Measurements from ENCODE around the gene AMACR. TPM values are rescaled to one million over a fixed set of nuclear protein-coding genes. Genes with fewer than 3 reads are reported as not detected.

Gene AMACR
- total and polyA plus RNA-seq, 9 of the 15 experiments (the other 6 are each of a cell fraction or from before 2014, with no cell fraction given) = 0.72 to 4.6 (median 4.0) TPM

DNA sequence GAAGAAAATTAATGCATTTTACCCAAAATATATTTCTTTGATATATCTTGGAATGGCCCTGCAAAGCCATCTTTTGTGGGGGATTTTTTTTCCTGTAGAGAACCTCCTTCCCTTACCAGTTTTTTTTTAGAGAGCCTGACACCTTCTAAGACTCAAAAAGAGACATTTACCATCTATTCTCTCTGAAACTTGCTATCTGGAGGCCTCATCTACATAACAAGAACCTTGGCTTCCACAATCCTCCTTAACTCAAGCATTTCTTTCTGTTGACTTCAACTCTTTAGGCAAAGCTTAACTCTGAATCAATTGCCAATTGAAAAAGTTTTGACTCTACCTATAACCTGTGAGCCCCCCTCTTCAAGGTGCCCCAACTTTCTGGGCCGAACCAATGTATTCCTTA is 29.5 kb downstream of the AMACR start:
- peaks cover 11 to 26% of the 10 kb centered on the region in 2 experiments for H3K27me3 ChIP-seq (ENCODE audit: control insufficient read depth in 2 of 2, insufficient read depth in 2 of 2, low read length in 2 of 2)
- no peak for ATAC-seq
- in situ Hi-C loops (cut with MboI) (no loop called here), intact Hi-C loops (cut with micrococcal nuclease) (no loop called here)
- DNase-seq (ENCODE audit: extremely low read depth in 1 of 4, low spot score in 3 of 4) = no peak
- H3K27ac ChIP-seq (ENCODE audit: extremely low read depth, low read depth, low read length) = no peak overlapping the region
- no peak overlapping the region for H3K4me2 ChIP-seq (ENCODE audit: insufficient read depth, low read length)
- H3K4me3 ChIP-seq = no peak overlapping the region
- H2AFZ ChIP-seq (ENCODE audit: low read depth, low read length) = no peak overlapping the region
- no peaks in the 10 kb centered on the region for H3K9me3 ChIP-seq (replicated peaks; ENCODE audit: control insufficient read depth, insufficient read depth, low read depth, low read length)
- 0% methylated on average over 1 of the region's 1 CpG for WGBS (ENCODE audit: insufficient coverage, low coverage, missing lambda C conversion rate)
- no peaks in the 10 kb centered on the region for H4K20me1 ChIP-seq (replicated peaks; ENCODE audit: control insufficient read depth, insufficient read depth, low read length)
- H3K79me2 ChIP-seq (ENCODE audit: control insufficient read depth, insufficient read depth, low read length) = no peaks in the 10 kb centered on the region
- CTCF ChIA-PET (ENCODE audit: low intra/inter-chr PET ratio) = no interaction called here
- no TSS peak for BruUV-seq (replicated peaks)
- H3K9ac ChIP-seq (ENCODE audit: insufficient read depth in 1 of 2, low read depth in 2 of 2, low read length in 2 of 2) = no peak overlapping the region
- no peaks in the 10 kb centered on the region for H3K4me1 ChIP-seq (replicated peaks in 1 of 2; ENCODE audit: control insufficient read depth in 2 of 2, insufficient read depth in 2 of 2, low read length in 2 of 2)
- POLR2A ChIA-PET = interaction anchor here (1.2 to 1.9 kb wide), 2 partner anchors 8 to 11 kb away, joined by 4 to 6 read pairs; no protein-coding TSS in a partner anchor
- no peak for FAIRE-seq
- H3K9me1 ChIP-seq (ENCODE audit: control insufficient read depth, insufficient read depth, low read length) = no peaks in the 10 kb centered on the region
- no peaks in the 10 kb centered on the region for H3K36me3 ChIP-seq (ENCODE audit: control insufficient read depth, insufficient read depth, low read length)
- TF ChIP-seq ILK (tag; IDR thresholded peaks at IDR 0.05; ENCODE audit: borderline replicate concordance, low read depth) = no peak
- TF ChIP-seq, protein P1, sequence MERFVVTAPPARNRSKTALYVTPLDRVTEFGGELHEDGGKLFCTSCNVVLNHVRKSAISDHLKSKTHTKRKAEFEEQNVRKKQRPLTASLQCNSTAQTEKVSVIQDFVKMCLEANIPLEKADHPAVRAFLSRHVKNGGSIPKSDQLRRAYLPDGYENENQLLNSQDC (CRISPR knock-in tag; IDR thresholded peaks at IDR 0.05) = no peak
- TF ChIP-seq PHB (CRISPR knock-in tag; IDR thresholded peaks at IDR 0.05) = no peak
- no peak for TF ChIP-seq JUNB (CRISPR knock-in tag; conservative IDR thresholded peaks at IDR 0.05)
- no peak for TF ChIP-seq KHSRP (IDR thresholded peaks at IDR 0.05)
- TF ChIP-seq MCM7 (IDR thresholded peaks at IDR 0.05) = no peak
- no peak for TF ChIP-seq FIP1L1 (IDR thresholded peaks at IDR 0.05; ENCODE audit: low read depth, low read length, poor library complexity, severe bottlenecking)
- TF ChIP-seq L3MBTL2 (IDR thresholded peaks at IDR 0.05) = no peak
- TF ChIP-seq FOXJ2 (tag; IDR thresholded peaks at IDR 0.05) = no peak
- TF ChIP-seq THRAP3 (IDR thresholded peaks at IDR 0.05; ENCODE audit: borderline replicate concordance) = no peak
- no peak for TF ChIP-seq ARNT (IDR thresholded peaks at IDR 0.05)
- TF ChIP-seq HEY1 (CRISPR knock-in tag; IDR thresholded peaks at IDR 0.05; ENCODE audit: borderline replicate concordance) = no peak
- TF ChIP-seq BRCA1 (IDR thresholded peaks at IDR 0.05) = no peak
- no peak for TF ChIP-seq BRCA1 (CRISPR knock-in tag; IDR thresholded peaks at IDR 0.05)
- no peak for TF ChIP-seq SLC30A9 (CRISPR knock-in tag; IDR thresholded peaks at IDR 0.05)

All from K562 (cell line).